OCI-LY7 (cell line): ENCODE results near the gene RPS6KA2. TPM values are rescaled to one million over a fixed set of nuclear protein-coding genes. Genes with fewer than 3 reads are reported as not detected.

ENCODE experiments used
- BruUV-seq: library from RNA; stranded (reverse); fragments of 400-500 nt; replicated peaks from 2 replicates; lab custom pipeline; 2021; lab: Mats Ljungman, UMichigan
- CTCF ChIA-PET: fragments of 300-600 bp; sonication (Branson Sonifier 250); formaldehyde crosslinking; loops from one replicate; lab custom pipeline; 2022; ENCODE audit warnings: antibody characterized with exemption; ENCODE audit not compliant: unreplicated experiment; lab: Charles Lee
- POLR2A ChIA-PET: fragments of 300-600 bp; sonication (Branson Sonifier 250); formaldehyde crosslinking; loops from one replicate; lab custom pipeline; 2022; ENCODE audit warnings: antibody characterized with exemption; lab: Charles Lee
- DNase-seq: peaks from one replicate; pipeline ENCODE4 v3.0.0-alpha.2; 2015; ENCODE audit warnings: low spot score
- H2AFZ ChIP-seq: fragments of 200-600 bp; sonication (generic), shearing (Covaris generic); 2 replicates; pipeline ENCODE4 v1.6.1; 2014; ENCODE audit warnings: mild to moderate bottlenecking, antibody characterized with exemption, low read length, moderate library complexity
- H3K27ac ChIP-seq: fragments of 200-600 bp; sonication (generic); 2 replicates; pipeline ENCODE4 v1.5.1; 2014; ENCODE audit warnings: mixed run types, low read depth, mild to moderate bottlenecking, moderate library complexity, low read length, inconsistent platforms; ENCODE audit not compliant: poor library complexity, severe bottlenecking
- H3K36me3 ChIP-seq: fragments of 200-600 bp; sonication (generic); 2 replicates; pipeline ENCODE4 v1.6.1; 2014; ENCODE audit warnings: mild to moderate bottlenecking, antibody characterized with exemption, low read length, moderate library complexity, mixed read lengths; ENCODE audit not compliant: insufficient read depth
- H3K4me1 ChIP-seq: fragments of 200-600 bp; sonication (generic); 2 replicates; pipeline ENCODE4 v1.5.1; 2014; ENCODE audit warnings: mild to moderate bottlenecking, low read length; ENCODE audit not compliant: insufficient read depth, poor library complexity, severe bottlenecking
- H3K4me2 ChIP-seq: fragments of 200-600 bp; sonication (generic); 2 replicates; pipeline ENCODE4 v1.6.1; 2014; ENCODE audit warnings: mild to moderate bottlenecking, low read length
- H3K4me3 ChIP-seq: fragments of 200-600 bp; sonication (generic); 2 replicates; pipeline ENCODE4 v1.5.1; 2014; ENCODE audit warnings: mild to moderate bottlenecking, low read depth, low read length; ENCODE audit not compliant: poor library complexity, severe bottlenecking
- H3K79me2 ChIP-seq: fragments of 200-600 bp; sonication (generic); 2 replicates; pipeline ENCODE4 v1.6.1; 2016; ENCODE audit warnings: low read depth, mild to moderate bottlenecking, low read length, moderate library complexity, mixed read lengths; ENCODE audit not compliant: insufficient read depth
- H3K9me2 ChIP-seq: fragments of 200-600 bp; sonication (generic); 2 replicates; pipeline ENCODE4 v1.6.1; 2016; ENCODE audit warnings: mild to moderate bottlenecking, low read length, mixed read lengths; ENCODE audit not compliant: insufficient read depth
- H3K9me3 ChIP-seq: fragments of 200-600 bp; sonication (generic); 2 replicates; pipeline ENCODE4 v1.6.1; 2014; ENCODE audit warnings: mild to moderate bottlenecking, mixed run types, low read length, mixed read lengths
- H4K20me1 ChIP-seq: fragments of 200-600 bp; sonication (generic); 2 replicates; pipeline ENCODE4 v1.6.1; 2014; ENCODE audit warnings: mild to moderate bottlenecking, antibody characterized with exemption, low read length, moderate library complexity, mixed read lengths; ENCODE audit not compliant: insufficient read depth
- EZH2phosphoT487 ChIP-seq: fragments of 200-600 bp; sonication (generic); IDR thresholded peaks from 2 replicates; pipeline ENCODE4 v1.6.1; 2018; ENCODE audit warnings: low read depth, borderline replicate concordance, mild to moderate bottlenecking, mixed run types, antibody characterized with exemption, low read length, moderate library complexity, mixed read lengths
- intact Hi-C: fragments of 100-400 bp; cut with micrococcal nuclease; formaldehyde crosslinking; loops from one replicate; pipeline ENCODE4 v1.10.0; 2022; ENCODE audit not compliant: unreplicated experiment
- total RNA-seq, 2 experiments: library from RNA; depleted of rRNA in 1 of 2; stranded (reverse); fragments of >200 nt in 1 of 2; shearing (Covaris generic) in 1 of 2; gene quantifications; 2 replicates each; pipeline ENCODE4 v1.2.3, GENCODE V29; 2014 to 2022
- TF ChIP-seq, protein P1 (sequence below): fragments of 200-600 bp; sonication (generic); conservative IDR thresholded peaks from 2 replicates; pipeline ENCODE4 v1.5.1; 2014; ENCODE audit warnings: mild to moderate bottlenecking, antibody characterized with exemption, low read length, moderate library complexity, mixed read lengths

RPS6KA2 gene
- total RNA-seq, 2 experiments from 2014 or later, result 0.69 to 1.9 TPM

DNA sequence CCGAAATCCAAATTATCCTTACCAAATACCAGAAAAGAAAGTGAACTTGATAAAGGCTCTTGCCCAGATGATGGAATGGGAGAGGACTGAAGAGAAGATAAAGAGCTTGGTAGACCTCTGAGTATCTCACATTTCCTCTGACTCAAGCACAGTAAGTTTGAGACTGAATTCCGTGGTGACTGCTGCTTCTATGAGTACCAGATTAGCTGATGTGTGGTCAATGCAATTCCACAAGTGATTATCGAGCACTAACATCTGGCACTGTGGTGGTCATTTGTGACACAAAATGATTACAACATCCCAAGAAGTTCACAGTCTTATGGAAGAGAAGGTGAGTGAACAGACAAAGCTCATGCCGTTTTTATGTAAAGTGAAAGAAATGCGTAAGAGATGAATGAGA is 2.6 kb upstream of the RPS6KA2 start:
- no peaks in the 10 kb centered on the region for H3K9me2 ChIP-seq
- no peak overlapping the region for H3K27ac ChIP-seq
- BruUV-seq, result no TSS peak
- intact Hi-C loops, result no loop called here
- H4K20me1 ChIP-seq, result no peaks in the 10 kb centered on the region
- H3K4me1 ChIP-seq, result peaks cover 6% of the 10 kb centered on the region
- no peaks in the 10 kb centered on the region for H3K9me3 ChIP-seq
- DNase-seq, result no peak
- TF ChIP-seq EZH2phosphoT487, result no peak
- TF ChIP-seq, protein P1, sequence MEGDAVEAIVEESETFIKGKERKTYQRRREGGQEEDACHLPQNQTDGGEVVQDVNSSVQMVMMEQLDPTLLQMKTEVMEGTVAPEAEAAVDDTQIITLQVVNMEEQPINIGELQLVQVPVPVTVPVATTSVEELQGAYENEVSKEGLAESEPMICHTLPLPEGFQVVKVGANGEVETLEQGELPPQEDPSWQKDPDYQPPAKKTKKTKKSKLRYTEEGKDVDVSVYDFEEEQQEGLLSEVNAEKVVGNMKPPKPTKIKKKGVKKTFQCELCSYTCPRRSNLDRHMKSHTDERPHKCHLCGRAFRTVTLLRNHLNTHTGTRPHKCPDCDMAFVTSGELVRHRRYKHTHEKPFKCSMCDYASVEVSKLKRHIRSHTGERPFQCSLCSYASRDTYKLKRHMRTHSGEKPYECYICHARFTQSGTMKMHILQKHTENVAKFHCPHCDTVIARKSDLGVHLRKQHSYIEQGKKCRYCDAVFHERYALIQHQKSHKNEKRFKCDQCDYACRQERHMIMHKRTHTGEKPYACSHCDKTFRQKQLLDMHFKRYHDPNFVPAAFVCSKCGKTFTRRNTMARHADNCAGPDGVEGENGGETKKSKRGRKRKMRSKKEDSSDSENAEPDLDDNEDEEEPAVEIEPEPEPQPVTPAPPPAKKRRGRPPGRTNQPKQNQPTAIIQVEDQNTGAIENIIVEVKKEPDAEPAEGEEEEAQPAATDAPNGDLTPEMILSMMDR, result no peak
- ChIA-PET CTCF (no interaction called here), POLR2A (interaction anchor here (0.8 to 1.1 kb wide), 2 partner anchors 10 to 44 kb away, joined by 3 read pairs; no protein-coding TSS in a partner anchor)
- H3K4me3 ChIP-seq, result no peak overlapping the region
- H3K79me2 ChIP-seq, result no peaks in the 10 kb centered on the region
- no peaks in the 10 kb centered on the region for H3K36me3 ChIP-seq
- no peak overlapping the region for H2AFZ ChIP-seq
- H3K4me2 ChIP-seq, result no peak overlapping the region

DNA sequence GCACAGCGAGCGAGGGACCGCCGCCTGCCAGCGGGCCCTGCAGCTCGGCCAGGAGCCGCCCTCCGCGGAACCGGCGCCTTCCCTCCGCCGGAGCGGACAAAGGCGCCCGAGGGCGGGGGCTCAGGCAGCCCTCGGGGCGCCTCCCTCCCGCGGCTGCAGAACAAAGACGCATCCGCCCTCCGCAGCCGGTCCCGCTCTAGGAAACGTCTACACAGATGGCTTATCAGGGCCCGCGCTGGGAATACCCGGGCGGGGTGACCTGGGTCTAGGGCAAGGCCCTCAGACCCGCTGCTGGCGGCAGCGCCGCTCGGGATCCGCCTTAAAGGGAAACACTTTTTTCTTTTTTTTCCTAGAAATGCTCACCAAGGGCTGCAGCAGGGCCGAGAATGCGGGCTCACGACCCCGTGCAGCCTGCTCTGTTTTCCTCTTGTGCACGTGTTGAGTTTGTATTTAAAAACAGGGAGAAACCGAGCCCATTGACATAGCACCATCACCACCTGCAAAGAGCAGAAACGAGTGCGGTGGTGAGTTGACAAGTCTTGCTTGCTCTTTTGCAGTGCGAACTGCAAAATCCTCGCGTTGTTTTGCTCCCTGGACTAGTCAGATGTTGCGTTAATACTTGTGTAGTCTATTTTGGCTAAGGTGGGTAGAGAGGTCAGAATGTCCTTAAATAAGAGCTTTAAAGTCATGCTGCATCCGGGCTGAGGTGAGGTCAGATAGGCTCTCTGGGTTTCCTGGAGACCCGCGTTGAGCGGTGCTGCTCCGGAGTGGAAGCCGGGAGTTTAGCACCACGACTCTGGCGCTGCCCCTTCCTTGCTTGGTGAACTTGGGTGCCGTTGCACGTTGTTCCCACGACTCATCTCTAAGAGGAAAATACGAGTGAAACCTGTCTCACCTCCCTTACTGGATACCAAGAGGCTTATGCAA is 1.1 kb upstream of the RPS6KA2 start:
- Histone ChIP-seq H3K36me3 (no peaks in the 10 kb centered on the region), H3K9me2 (no peaks in the 10 kb centered on the region), H3K9me3 (no peaks in the 10 kb centered on the region), H3K4me2 (peak overlapping the region; percentile 91), H3K79me2 (no peaks in the 10 kb centered on the region), H3K27ac (no peak overlapping the region), H4K20me1 (no peaks in the 10 kb centered on the region), H3K4me3 (peak overlapping the region; percentile 70), H3K4me1 (peaks cover 6% of the 10 kb centered on the region), H2AFZ (peak overlapping the region; percentile 65; the same call in 1 of the 2 replicates)
- ChIA-PET CTCF (interaction anchor here (0.6 to 0.8 kb wide), 2 partner anchors 40 to 650 kb away, joined by 6 to 7 read pairs; no protein-coding TSS in a partner anchor), POLR2A (interaction anchor here (0.6 to 1.0 kb wide), 4 partner anchors 40 to 167 kb away, joined by 3 to 6 read pairs (median 4); no protein-coding TSS in a partner anchor)
- intact Hi-C loops, result loop anchor here (1.0 to 2.0 kb wide), 2 partner anchors 40 to 167 kb away; no protein-coding TSS in a partner anchor
- DNase-seq, result peak; percentile 67
- no TSS peak for BruUV-seq
- TF ChIP-seq, protein P1, result no peak
- no peak for TF ChIP-seq EZH2phosphoT487
